Adrenal gland (tissue), 5 donors: Measurements from ENCODE around the gene CLEC10A.

Source experiments
- POLR2A ChIP-seq, 2 donors: fragments of 450-650 bp; IDR thresholded peaks; one replicate each; pipeline ENCODE4 v1.6.1; 2017; ENCODE audit warnings: antibody characterized with exemption in 2 of 2, mild to moderate bottlenecking in 2 of 2, moderate library complexity in 1 of 2
- TF ChIP-seq, protein P1 (sequence below), 6 experiments: fragments of 450-650 bp in 4 of 6; fragments of 200-600 bp in 2 of 6; sonication (generic) in 1 of 6; IDR thresholded peaks; 1 replicate in 5 of 6; 2 replicates in 1 of 6; pipeline versions ENCODE4 v1.5.1 to v1.8.0; 2016 to 2021; ENCODE audit warnings: antibody characterized with exemption in 6 of 6, mild to moderate bottlenecking in 2 of 6, moderate library complexity in 1 of 6
- donor health status: DM: no; HTN: no; CAD: no.

DNA sequence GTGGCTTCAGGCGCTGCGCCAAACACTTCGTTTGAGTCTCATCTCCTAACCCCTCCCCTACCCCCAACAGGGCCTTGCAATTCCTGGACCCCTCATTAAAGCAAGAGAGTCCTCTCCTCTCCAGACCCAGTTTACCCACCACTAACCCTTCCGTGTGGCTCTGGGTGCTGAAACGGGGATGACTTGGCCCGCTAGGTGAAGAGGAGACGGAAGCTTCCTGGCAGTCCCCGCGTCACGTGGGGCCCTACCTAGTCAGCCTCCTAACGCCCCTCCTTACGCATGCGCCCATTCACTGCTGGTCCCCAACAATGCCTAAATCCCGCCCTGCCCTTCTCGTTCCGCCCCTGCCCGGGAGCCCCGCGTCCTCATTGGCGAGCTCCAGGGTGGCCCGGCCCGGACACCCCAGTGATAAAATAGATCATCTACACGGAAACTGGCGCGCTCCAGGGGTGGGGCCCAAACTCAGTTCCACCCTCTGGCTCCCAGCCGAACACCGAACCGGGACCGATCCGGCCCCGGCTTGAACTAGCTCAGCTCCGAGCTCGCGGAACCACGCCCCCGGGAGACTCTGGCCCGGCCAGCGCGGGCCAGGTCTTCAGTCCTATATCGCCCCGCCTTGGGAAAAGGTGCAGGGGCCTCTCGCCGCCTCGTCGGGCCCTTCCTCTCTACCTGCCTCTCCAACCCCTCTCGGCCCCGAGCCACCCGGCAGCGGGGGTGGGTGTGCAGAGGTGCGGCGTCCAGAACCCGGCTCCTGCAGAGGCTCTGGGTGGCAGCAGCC, 44.3 kb downstream of the CLEC10A start, which contains the start of gene SLC16A13:
- TF ChIP-seq, protein P1, sequence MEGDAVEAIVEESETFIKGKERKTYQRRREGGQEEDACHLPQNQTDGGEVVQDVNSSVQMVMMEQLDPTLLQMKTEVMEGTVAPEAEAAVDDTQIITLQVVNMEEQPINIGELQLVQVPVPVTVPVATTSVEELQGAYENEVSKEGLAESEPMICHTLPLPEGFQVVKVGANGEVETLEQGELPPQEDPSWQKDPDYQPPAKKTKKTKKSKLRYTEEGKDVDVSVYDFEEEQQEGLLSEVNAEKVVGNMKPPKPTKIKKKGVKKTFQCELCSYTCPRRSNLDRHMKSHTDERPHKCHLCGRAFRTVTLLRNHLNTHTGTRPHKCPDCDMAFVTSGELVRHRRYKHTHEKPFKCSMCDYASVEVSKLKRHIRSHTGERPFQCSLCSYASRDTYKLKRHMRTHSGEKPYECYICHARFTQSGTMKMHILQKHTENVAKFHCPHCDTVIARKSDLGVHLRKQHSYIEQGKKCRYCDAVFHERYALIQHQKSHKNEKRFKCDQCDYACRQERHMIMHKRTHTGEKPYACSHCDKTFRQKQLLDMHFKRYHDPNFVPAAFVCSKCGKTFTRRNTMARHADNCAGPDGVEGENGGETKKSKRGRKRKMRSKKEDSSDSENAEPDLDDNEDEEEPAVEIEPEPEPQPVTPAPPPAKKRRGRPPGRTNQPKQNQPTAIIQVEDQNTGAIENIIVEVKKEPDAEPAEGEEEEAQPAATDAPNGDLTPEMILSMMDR (IDR thresholded peaks at IDR 0.05) = no peak
- peak in 1 of 2 donors; percentile 66 for TF ChIP-seq POLR2A (IDR thresholded peaks at IDR 0.05)
